ENCODE results near the gene SPOCK3.
"Not testable (repeated sequence)": the region's sequence is repeated elsewhere in the genome, so short reads cannot be mapped to it uniquely, and the experiment has no call there.

SPOCK3 gene

GRCh38 chr4:166798126-166798525, 436.2 kb downstream of the SPOCK3 start:
- DNase-seq = no peak

GRCh38 chr4:166777760-166778159, 456.5 kb downstream of the SPOCK3 start:
- DNase-seq = no peak

GRCh38 chr4:166763018-166763417, 471.3 kb downstream of the SPOCK3 start:
- no peak for DNase-seq

GRCh38 chr4:166741742-166742141, 492.6 kb downstream of the SPOCK3 start:
- no peak for DNase-seq

GRCh38 chr4:166739215-166739614, 495.1 kb downstream of the SPOCK3 start:
- DNase-seq = not testable (repeated sequence)

- no peak for DNase-seq
Measured at GRCh38 chr4:166737430-166737829, 496.9 kb downstream of the SPOCK3 start.

GRCh38 chr4:166735553-166735952, 498.7 kb downstream of the SPOCK3 start:
- no peak for DNase-seq

GRCh38 chr4:166734797-166735196, 499.5 kb downstream of the SPOCK3 start:
- no peak for DNase-seq

GRCh38 chr4:166733686-166734085, 500.6 kb downstream of the SPOCK3 start:
- DNase-seq = no peak

- DNase-seq = no peak
Measured at GRCh38 chr4:166726832-166727231, 507.5 kb downstream of the SPOCK3 start.

GRCh38 chr4:166724369-166724768, 509.9 kb downstream of the SPOCK3 start:
- no peak for DNase-seq

GRCh38 chr4:166723532-166724140, 510.7 kb downstream of the SPOCK3 start:
- DNase-seq = no peak

- not testable (repeated sequence) for DNase-seq
Measured at GRCh38 chr4:166715748-166716713, 518.3 kb downstream of the SPOCK3 start.

GRCh38 chr4:166700592-166700991, 533.7 kb downstream of the SPOCK3 start:
- no peak for DNase-seq

GRCh38 chr4:166688835-166689234, 545.5 kb downstream of the SPOCK3 start:
- no peak for DNase-seq

GRCh38 chr4:166687828-166688227, 546.5 kb downstream of the SPOCK3 start:
- DNase-seq = no peak

Data from stimulated activated CD4-positive, alpha-beta T cell treated with anti-CD3 and anti-CD28 coated beads, Interleukin-4, amount 100 ng/mL, for 24 hours (primary cell).